ENCODE results near the gene IFI35. TPM values are rescaled to one million over a fixed set of nuclear protein-coding genes. Genes with fewer than 3 reads are reported as not detected.
"Not testable (repeated sequence)": the region's sequence is repeated elsewhere in the genome, so short reads cannot be mapped to it uniquely, and the experiment has no call there.

The IFI35 gene
- total RNA-seq, 1 donor from 2014 or later, result 9.7 TPM

- DNase-seq (ENCODE audit: low read depth), result no peak
- TF ChIP-seq CTCF (IDR thresholded peaks at IDR 0.05; ENCODE audit: insufficient read depth, low read length, poor library complexity, severe bottlenecking), result no peak
- Histone ChIP-seq H3K36me3 (ENCODE audit: control insufficient read depth, insufficient read depth, low read length) (peaks cover 2% of the 10 kb centered on the region), H3K27me3 (ENCODE audit: control insufficient read depth, insufficient read depth, low read length) (no peaks in the 10 kb centered on the region), H3K4me3 (ENCODE audit: low read depth, low read length) (no peak overlapping the region)
Observed at GRCh38 chr17:42985225-42985624, 21.4 kb upstream of the IFI35 start.

GRCh38 chr17:42989141-42989540, 17.4 kb upstream of the IFI35 start:
- no peak for DNase-seq (ENCODE audit: low read depth)
- TF ChIP-seq CTCF (IDR thresholded peaks at IDR 0.05; ENCODE audit: insufficient read depth, low read length, poor library complexity, severe bottlenecking), result no peak
- H3K36me3 ChIP-seq (ENCODE audit: control insufficient read depth, insufficient read depth, low read length), result peaks cover 5% of the 10 kb centered on the region

GRCh38 chr17:42989726-42990652, 16.6 kb upstream of the IFI35 start:
- no peaks in the 10 kb centered on the region for H3K27me3 ChIP-seq (ENCODE audit: control insufficient read depth, insufficient read depth, low read length)
- H3K36me3 ChIP-seq (ENCODE audit: control insufficient read depth, insufficient read depth, low read length), result peaks cover 6% of the 10 kb centered on the region
- DNase-seq (ENCODE audit: low read depth), result no peak

More at GRCh38 chr17:42989141-42989540, 17.4 kb upstream of the IFI35 start:
- H3K4me3 ChIP-seq (ENCODE audit: low read depth, low read length), result no peak overlapping the region
- H3K27me3 ChIP-seq (ENCODE audit: control insufficient read depth, insufficient read depth, low read length), result no peaks in the 10 kb centered on the region

GRCh38 chr17:42991471-42991870, 15.1 kb upstream of the IFI35 start:
- DNase-seq (ENCODE audit: low read depth), result no peak
- peaks cover 5% of the 10 kb centered on the region for H3K36me3 ChIP-seq (ENCODE audit: control insufficient read depth, insufficient read depth, low read length)
- TF ChIP-seq CTCF (IDR thresholded peaks at IDR 0.05; ENCODE audit: insufficient read depth, low read length, poor library complexity, severe bottlenecking), result no peak
- no peak overlapping the region for H3K4me3 ChIP-seq (ENCODE audit: low read depth, low read length)
- no peaks in the 10 kb centered on the region for H3K27me3 ChIP-seq (ENCODE audit: control insufficient read depth, insufficient read depth, low read length)

More at GRCh38 chr17:42989726-42990652, 16.6 kb upstream of the IFI35 start:
- no peak overlapping the region for H3K4me3 ChIP-seq (ENCODE audit: low read depth, low read length)
- TF ChIP-seq CTCF (IDR thresholded peaks at IDR 0.05; ENCODE audit: insufficient read depth, low read length, poor library complexity, severe bottlenecking), result no peak

- TF ChIP-seq CTCF (IDR thresholded peaks at IDR 0.05; ENCODE audit: insufficient read depth, low read length, poor library complexity, severe bottlenecking), result no peak
- H3K36me3 ChIP-seq (ENCODE audit: control insufficient read depth, insufficient read depth, low read length), result peaks cover 5% of the 10 kb centered on the region
- no peak overlapping the region for H3K4me3 ChIP-seq (ENCODE audit: low read depth, low read length)
- no peaks in the 10 kb centered on the region for H3K27me3 ChIP-seq (ENCODE audit: control insufficient read depth, insufficient read depth, low read length)
- no peak for DNase-seq (ENCODE audit: low read depth)
Observed at GRCh38 chr17:42992872-42993271, 13.7 kb upstream of the IFI35 start.

- not testable (repeated sequence) for H3K36me3 ChIP-seq (ENCODE audit: control insufficient read depth, insufficient read depth, low read length); H3K27me3 ChIP-seq (ENCODE audit: control insufficient read depth, insufficient read depth, low read length); H3K4me3 ChIP-seq (ENCODE audit: low read depth, low read length); DNase-seq (ENCODE audit: low read depth)
Observed at GRCh38 chr17:42993913-42994312, 12.7 kb upstream of the IFI35 start.

Data from kidney epithelial cell (primary cell).